Fibroblast of peridontal ligament (primary cell): ENCODE results near the gene AMOT.
A peak's percentile ranks its signal among the peaks of the same experiment; 100 is the strongest.

Source experiments
- DNase-seq: peaks from one replicate; pipeline ENCODE4 v3.0.0-alpha.2; 2010; ENCODE audit errors: extremely low read depth

Gene AMOT

GRCh38 chrX:112738347-112739033, 102.1 kb downstream of the AMOT start:
- no peak for DNase-seq

GRCh38 chrX:112736310-112736709, 104.3 kb downstream of the AMOT start:
- no peak for DNase-seq

- no peak for DNase-seq
These were observed 105.5 kb downstream of the AMOT start for GRCh38 chrX:112735147-112735546.

GRCh38 chrX:112734290-112734689, 106.3 kb downstream of the AMOT start:
- DNase-seq = peak; percentile 37

GRCh38 chrX:112731793-112732192, 108.8 kb downstream of the AMOT start:
- DNase-seq = peak; percentile 55
